Sigmoid colon (tissue), 7 donors: ENCODE measurements around the gene KIRREL3. TPM values are rescaled to one million over a fixed set of nuclear protein-coding genes. Genes with fewer than 3 reads are reported as not detected.

Experiments used
- DNase-seq: peaks from one replicate; pipeline ENCODE4 v3.0.0-alpha.2; 2019
- H3K27ac ChIP-seq, 4 donors: fragments of 200-600 bp; sonication (generic); one replicate each; pipeline ENCODE4 v1.5.1; 2016 to 2019; ENCODE audit warnings: mild to moderate bottlenecking in 1 of 4
- H3K27me3 ChIP-seq, 3 donors: fragments of 200-600 bp; sonication (generic); one replicate each; pipeline ENCODE4 v1.5.1; 2019; ENCODE audit warnings: mild to moderate bottlenecking in 1 of 3
- H3K36me3 ChIP-seq, 4 donors: fragments of 200-600 bp; sonication (generic); one replicate each; pipeline ENCODE4 v1.5.1; 2016 to 2019
- H3K4me1 ChIP-seq, 4 donors: fragments of 200-600 bp; sonication (generic); one replicate each; pipeline ENCODE4 v1.5.1; 2017 to 2019
- H3K4me3 ChIP-seq, 4 donors: fragments of 200-600 bp; sonication (generic); one replicate each; pipeline ENCODE4 v1.5.1; 2017 to 2019; ENCODE audit warnings: mild to moderate bottlenecking in 2 of 4, moderate library complexity in 1 of 4
- H3K9me3 ChIP-seq, 4 donors: fragments of 200-600 bp in 3 of 4; sonication (generic) in 3 of 4; one replicate each; pipeline versions ENCODE4 v1.5.1 to v1.6.1; 2013 to 2019
- EP300 ChIP-seq, 4 donors: sonication (generic); formaldehyde crosslinking; IDR thresholded peaks; one replicate each; pipeline ENCODE4 v1.6.1; 2017; ENCODE audit warnings: antibody characterized with exemption in 4 of 4
- POLR2A ChIP-seq, 2 donors: fragments of 450-650 bp; IDR thresholded peaks; one replicate each; pipeline ENCODE4 v1.6.1; 2016; ENCODE audit warnings: antibody characterized with exemption in 2 of 2, mild to moderate bottlenecking in 2 of 2, moderate library complexity in 2 of 2
- POLR2AphosphoS5 ChIP-seq, 4 donors: sonication (generic); formaldehyde crosslinking; IDR thresholded peaks; one replicate each; pipeline ENCODE4 v1.6.1; 2017; ENCODE audit warnings: antibody characterized with exemption in 4 of 4
- WGBS, 2 donors: extraction: QIAGEN DNeasy Blood & Tissue Kit; methylation state at CpG; one replicate each; pipeline ENCODE4 v1.1.7; 2013; 5-methylcytosine and 5-hydroxymethylcytosine counted together
- intact Hi-C: fragments of 100-400 bp; cut with DNase I; formaldehyde crosslinking; loops from one replicate; pipeline ENCODE4 v1.15.1; 2023
- polyA plus RNA-seq, 3 donors: library from polyadenylated mRNA; stranded (reverse); fragments of 200-250 nt; gene quantifications; one replicate each; pipeline ENCODE4 v1.2.3, GENCODE V29; 2013
- total RNA-seq, 4 donors: library from RNA; depleted of rRNA; stranded (reverse); fragments of >200 nt; gene quantifications; one replicate each; pipeline ENCODE4 v1.1.0, GENCODE V29; 2016
- TF ChIP-seq, protein P1 (sequence below), 4 experiments: fragments of 450-650 bp in 3 of 4; fragments of 200-600 bp in 1 of 4; IDR thresholded peaks; one replicate each; pipeline ENCODE4 v1.5.1; 2016 to 2019; ENCODE audit warnings: antibody characterized with exemption in 4 of 4, mild to moderate bottlenecking in 3 of 4, moderate library complexity in 2 of 4
- donor health status: healthy with polysubstance abuse.
- donor health status: Bipolar disorder and iron deficiency.
- donor health status: healthy.

KIRREL3 gene
- total and polyA plus RNA-seq, 7 donors: under 0.01 to 3.3 (median 1.0) TPM

DNA sequence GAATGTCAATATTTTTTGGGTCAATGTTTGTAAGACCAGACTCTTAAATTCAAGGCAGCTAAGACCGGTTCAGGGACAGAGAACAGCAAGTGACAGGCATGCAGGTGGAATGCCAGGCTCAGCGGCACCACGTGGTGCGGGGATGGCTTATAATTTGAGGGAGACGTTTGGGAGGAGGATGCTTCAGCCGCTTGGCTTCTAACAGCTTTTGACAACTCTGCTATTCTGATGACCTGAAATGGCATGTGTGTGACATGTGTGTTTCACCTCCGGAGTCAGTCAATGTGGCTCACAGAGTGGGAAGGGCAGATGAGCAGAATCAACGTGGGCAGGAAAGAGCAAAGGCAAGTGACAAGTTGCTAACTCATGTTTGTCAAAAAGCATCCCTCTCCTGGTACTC lies 228.3 kb downstream of the KIRREL3 start:
- no peak overlapping the region for H3K4me3 ChIP-seq
- 76 to 79% methylated on average over 8 of the region's 8 CpGs for WGBS, 2 donors
- no peak overlapping the region for H3K27ac ChIP-seq
- no peak for DNase-seq
- TF ChIP-seq POLR2A (IDR thresholded peaks at IDR 0.05) (no peak), POLR2AphosphoS5 (IDR thresholded peaks at IDR 0.05) (no peak), EP300 (IDR thresholded peaks at IDR 0.05) (no peak)
- no peaks in the 10 kb centered on the region for H3K36me3 ChIP-seq
- H3K9me3 ChIP-seq: no peaks in the 10 kb centered on the region
- intact Hi-C loops: no loop called here
- no peaks in the 10 kb centered on the region for H3K27me3 ChIP-seq
- H3K4me1 ChIP-seq: no peaks in the 10 kb centered on the region

DNA sequence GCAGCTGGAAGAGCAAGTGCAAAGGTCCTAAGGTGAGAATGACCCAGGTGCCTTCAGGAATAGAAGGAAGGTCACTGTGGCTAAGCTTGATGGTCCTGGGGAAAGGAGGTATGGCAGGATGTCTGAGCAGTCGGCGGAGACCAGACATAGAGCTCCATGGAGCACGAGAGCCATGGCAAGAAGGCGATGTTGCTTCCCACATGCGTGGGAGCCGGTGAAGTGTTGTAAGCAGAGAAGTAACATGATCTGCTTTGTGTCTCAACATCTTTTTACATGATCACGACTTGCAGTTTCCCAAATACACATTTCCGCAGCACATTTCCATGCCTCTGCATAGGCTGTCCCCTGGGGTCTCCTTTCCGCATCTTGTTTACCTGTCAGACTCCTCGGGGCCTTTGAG lies 231.9 kb downstream of the KIRREL3 start:
- WGBS, 2 donors: 90 to 95% methylated on average over 10 of the region's 10 CpGs
- Histone ChIP-seq H3K27me3 (no peaks in the 10 kb centered on the region), H3K4me1 (no peaks in the 10 kb centered on the region), H3K27ac (no peak overlapping the region), H3K4me3 (no peak overlapping the region), H3K9me3 (no peaks in the 10 kb centered on the region), H3K36me3 (no peaks in the 10 kb centered on the region)
- intact Hi-C loops: no loop called here
- TF ChIP-seq, protein P1, sequence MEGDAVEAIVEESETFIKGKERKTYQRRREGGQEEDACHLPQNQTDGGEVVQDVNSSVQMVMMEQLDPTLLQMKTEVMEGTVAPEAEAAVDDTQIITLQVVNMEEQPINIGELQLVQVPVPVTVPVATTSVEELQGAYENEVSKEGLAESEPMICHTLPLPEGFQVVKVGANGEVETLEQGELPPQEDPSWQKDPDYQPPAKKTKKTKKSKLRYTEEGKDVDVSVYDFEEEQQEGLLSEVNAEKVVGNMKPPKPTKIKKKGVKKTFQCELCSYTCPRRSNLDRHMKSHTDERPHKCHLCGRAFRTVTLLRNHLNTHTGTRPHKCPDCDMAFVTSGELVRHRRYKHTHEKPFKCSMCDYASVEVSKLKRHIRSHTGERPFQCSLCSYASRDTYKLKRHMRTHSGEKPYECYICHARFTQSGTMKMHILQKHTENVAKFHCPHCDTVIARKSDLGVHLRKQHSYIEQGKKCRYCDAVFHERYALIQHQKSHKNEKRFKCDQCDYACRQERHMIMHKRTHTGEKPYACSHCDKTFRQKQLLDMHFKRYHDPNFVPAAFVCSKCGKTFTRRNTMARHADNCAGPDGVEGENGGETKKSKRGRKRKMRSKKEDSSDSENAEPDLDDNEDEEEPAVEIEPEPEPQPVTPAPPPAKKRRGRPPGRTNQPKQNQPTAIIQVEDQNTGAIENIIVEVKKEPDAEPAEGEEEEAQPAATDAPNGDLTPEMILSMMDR (IDR thresholded peaks at IDR 0.05): no peak
- TF ChIP-seq POLR2A (IDR thresholded peaks at IDR 0.05) (no peak), POLR2AphosphoS5 (IDR thresholded peaks at IDR 0.05) (no peak), EP300 (IDR thresholded peaks at IDR 0.05) (no peak)
- DNase-seq: no peak

DNA sequence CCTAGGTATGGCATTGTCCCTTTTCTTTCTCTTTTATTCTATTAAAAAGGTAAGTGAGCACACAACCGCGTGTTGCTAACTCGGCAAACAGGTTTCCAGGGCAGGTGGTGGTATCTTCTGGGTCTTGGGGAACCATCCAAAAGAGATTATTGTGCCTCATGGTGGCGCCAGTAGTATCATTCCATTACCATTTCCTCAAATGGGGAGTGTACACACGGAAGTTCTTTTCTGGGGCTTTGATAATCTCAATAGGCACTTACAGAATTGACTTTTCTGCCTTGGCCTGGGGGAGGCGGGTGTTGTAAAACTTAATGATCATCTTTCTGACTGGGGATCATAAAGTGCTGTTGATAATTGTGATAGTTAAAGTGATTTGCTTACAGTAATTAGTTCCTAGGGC lies 234.1 kb downstream of the KIRREL3 start:
- H3K4me1 ChIP-seq: no peaks in the 10 kb centered on the region
- H3K36me3 ChIP-seq: no peaks in the 10 kb centered on the region
- no peak overlapping the region for H3K27ac ChIP-seq
- no peak for TF ChIP-seq POLR2AphosphoS5 (IDR thresholded peaks at IDR 0.05)
- TF ChIP-seq EP300 (IDR thresholded peaks at IDR 0.05): no peak
- no peak for TF ChIP-seq POLR2A (IDR thresholded peaks at IDR 0.05)
- TF ChIP-seq, protein P1 (IDR thresholded peaks at IDR 0.05): no peak
- H3K9me3 ChIP-seq: no peaks in the 10 kb centered on the region
- intact Hi-C loops: no loop called here
- no peak for DNase-seq
- no peak overlapping the region for H3K4me3 ChIP-seq
- no peaks in the 10 kb centered on the region for H3K27me3 ChIP-seq
- WGBS, 2 donors: 24 to 61% methylated on average over 6 of the region's 6 CpGs

DNA sequence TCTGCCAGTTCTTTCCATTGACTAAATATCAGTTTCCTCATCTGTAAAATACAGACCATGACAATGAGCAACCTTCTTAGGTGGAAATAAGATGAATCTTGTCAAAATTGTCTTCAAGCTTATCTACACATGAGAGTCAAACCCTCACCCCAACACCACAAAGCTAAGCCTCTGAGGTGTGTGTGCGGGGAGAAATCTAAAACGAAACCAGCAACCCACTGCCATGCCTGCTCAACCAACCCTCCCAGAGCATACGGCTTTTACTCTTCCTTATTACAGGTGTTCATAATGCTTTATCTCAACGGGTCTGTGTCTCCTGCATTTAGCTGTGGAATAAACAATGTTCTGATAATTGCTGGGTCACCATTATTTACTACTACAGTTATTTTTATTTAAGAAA lies 235.4 kb downstream of the KIRREL3 start:
- no peak for TF ChIP-seq EP300 (IDR thresholded peaks at IDR 0.05)
- no peak for TF ChIP-seq POLR2A (IDR thresholded peaks at IDR 0.05)
- TF ChIP-seq, protein P1 (IDR thresholded peaks at IDR 0.05): no peak
- no peak for TF ChIP-seq POLR2AphosphoS5 (IDR thresholded peaks at IDR 0.05)
- no peak overlapping the region for H3K4me3 ChIP-seq
- WGBS, 2 donors: 53 to 78% methylated on average over 4 of the region's 4 CpGs
- no peak for DNase-seq
- intact Hi-C loops: no loop called here
- no peak overlapping the region for H3K27ac ChIP-seq
- no peaks in the 10 kb centered on the region for H3K36me3 ChIP-seq
- no peaks in the 10 kb centered on the region for H3K27me3 ChIP-seq
- no peaks in the 10 kb centered on the region for H3K9me3 ChIP-seq
- H3K4me1 ChIP-seq: no peaks in the 10 kb centered on the region

DNA sequence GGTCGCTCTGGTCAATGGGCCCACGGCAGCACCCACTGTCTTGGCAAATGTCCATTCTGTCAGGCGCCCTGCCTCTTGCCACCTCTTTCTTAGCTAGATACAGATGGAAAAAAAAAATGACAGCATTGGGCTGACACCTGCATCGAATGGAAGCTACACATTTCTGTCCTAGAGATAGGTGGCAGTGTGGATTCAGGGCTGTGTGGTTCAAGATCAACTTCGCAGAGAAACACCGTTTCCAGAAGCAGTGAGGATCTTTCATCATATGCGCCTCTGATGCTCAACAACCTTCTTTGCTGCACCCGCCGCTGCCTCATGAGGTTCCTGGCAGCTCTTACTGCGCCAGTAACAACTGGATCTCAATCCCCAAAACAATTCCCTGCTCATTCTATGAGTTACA lies 236.3 kb downstream of the KIRREL3 start:
- 83 to 91% methylated on average over 10 of the region's 10 CpGs for WGBS, 2 donors
- Histone ChIP-seq H3K27ac (no peak overlapping the region), H3K36me3 (no peaks in the 10 kb centered on the region), H3K9me3 (no peaks in the 10 kb centered on the region), H3K27me3 (no peaks in the 10 kb centered on the region), H3K4me1 (no peaks in the 10 kb centered on the region), H3K4me3 (no peak overlapping the region)
- TF ChIP-seq EP300 (IDR thresholded peaks at IDR 0.05) (no peak), POLR2A (IDR thresholded peaks at IDR 0.05) (no peak), POLR2AphosphoS5 (IDR thresholded peaks at IDR 0.05) (no peak)
- TF ChIP-seq, protein P1 (IDR thresholded peaks at IDR 0.05): no peak
- no peak for DNase-seq
- intact Hi-C loops: no loop called here
